ENCODE results near the gene DLGAP1.

GRCh38 chr18:4058179-4058578 is 396.9 kb downstream of the DLGAP1 start:
- no peak for TF ChIP-seq MAX (IDR thresholded peaks at IDR 0.05)
- TF ChIP-seq RAD21 (IDR thresholded peaks at IDR 0.05; ENCODE audit: low read depth) = no peak
- TF ChIP-seq TAF1 (IDR thresholded peaks at IDR 0.05; ENCODE audit: low read depth) = no peak
- TF ChIP-seq YY1 (IDR thresholded peaks at IDR 0.05; ENCODE audit: low read depth) = no peak
- no peak for TF ChIP-seq ZBTB7A (IDR thresholded peaks at IDR 0.05; ENCODE audit: low read depth)
- TF ChIP-seq USF1 (IDR thresholded peaks at IDR 0.05) = no peak
- no peak for TF ChIP-seq FOXM1 (IDR thresholded peaks at IDR 0.05; ENCODE audit: borderline replicate concordance, low read depth)

All from Ishikawa (cell line).